Panc1 (cell line): ENCODE results near the gene GDF11.

ENCODE experiments used
- POLR2AphosphoS5 ChIP-seq: IDR thresholded peaks from 2 replicates; pipeline ENCODE4 v1.6.1; 2012; ENCODE audit warnings: mild to moderate bottlenecking, low read depth, low read length, moderate library complexity
- TCF7L2 ChIP-seq: IDR thresholded peaks from 2 replicates; pipeline ENCODE4 v1.6.1; 2011; ENCODE audit warnings: mild to moderate bottlenecking, low read depth, low read length, inconsistent platforms
- TF ChIP-seq, protein P1 (sequence below): fragments of 450-650 bp; IDR thresholded peaks from 2 replicates; pipeline ENCODE4 v1.5.1; 2017; ENCODE audit warnings: mild to moderate bottlenecking

DNA sequence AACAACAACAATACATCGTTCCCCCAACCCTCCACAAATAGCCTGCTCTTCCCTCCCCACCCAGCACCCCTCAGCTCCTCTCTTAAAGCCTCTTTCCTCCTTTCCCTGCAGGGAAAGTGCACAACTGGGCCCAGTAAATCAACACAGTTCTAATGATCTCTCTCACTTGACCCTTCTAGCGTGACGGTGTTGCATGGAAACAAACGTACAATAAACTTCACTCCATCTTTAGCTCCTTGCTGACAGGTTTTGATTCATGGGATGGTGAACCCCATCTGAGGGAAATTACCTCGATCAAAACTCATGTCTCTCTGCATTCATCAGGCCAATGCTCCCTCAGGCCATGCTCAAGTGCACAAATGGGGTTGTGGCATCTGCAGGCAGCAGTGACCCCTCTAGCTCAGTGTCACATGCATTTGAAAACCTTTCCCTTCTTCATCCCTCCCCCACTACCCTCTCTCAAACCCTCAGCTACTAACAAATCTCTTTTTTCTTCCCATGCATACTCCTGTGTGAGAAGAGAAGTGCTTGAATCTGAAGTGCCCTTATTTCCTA is 22.9 kb downstream of the GDF11 start:
- TF ChIP-seq, protein P1, sequence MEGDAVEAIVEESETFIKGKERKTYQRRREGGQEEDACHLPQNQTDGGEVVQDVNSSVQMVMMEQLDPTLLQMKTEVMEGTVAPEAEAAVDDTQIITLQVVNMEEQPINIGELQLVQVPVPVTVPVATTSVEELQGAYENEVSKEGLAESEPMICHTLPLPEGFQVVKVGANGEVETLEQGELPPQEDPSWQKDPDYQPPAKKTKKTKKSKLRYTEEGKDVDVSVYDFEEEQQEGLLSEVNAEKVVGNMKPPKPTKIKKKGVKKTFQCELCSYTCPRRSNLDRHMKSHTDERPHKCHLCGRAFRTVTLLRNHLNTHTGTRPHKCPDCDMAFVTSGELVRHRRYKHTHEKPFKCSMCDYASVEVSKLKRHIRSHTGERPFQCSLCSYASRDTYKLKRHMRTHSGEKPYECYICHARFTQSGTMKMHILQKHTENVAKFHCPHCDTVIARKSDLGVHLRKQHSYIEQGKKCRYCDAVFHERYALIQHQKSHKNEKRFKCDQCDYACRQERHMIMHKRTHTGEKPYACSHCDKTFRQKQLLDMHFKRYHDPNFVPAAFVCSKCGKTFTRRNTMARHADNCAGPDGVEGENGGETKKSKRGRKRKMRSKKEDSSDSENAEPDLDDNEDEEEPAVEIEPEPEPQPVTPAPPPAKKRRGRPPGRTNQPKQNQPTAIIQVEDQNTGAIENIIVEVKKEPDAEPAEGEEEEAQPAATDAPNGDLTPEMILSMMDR = no peak
- TF ChIP-seq POLR2AphosphoS5 = no peak
- TF ChIP-seq TCF7L2 = no peak
